Activated naive CD4-positive, alpha-beta T cell treated with anti-CD3 and anti-CD28 coated beads for 36 hours (primary cell): ENCODE results near the gene ARMC10. TPM values are rescaled to one million over a fixed set of nuclear protein-coding genes. Genes with fewer than 3 reads are reported as not detected.
"Not testable (repeated sequence)": the region's sequence is repeated elsewhere in the genome, so short reads cannot be mapped to it uniquely, and the experiment has no call there.

Experiments
- CTCF ChIA-PET: fragments of 350-600 bp; sonication (Branson Sonifier 250); formaldehyde crosslinking; loops from one replicate; lab custom pipeline; 2021; ENCODE audit warnings: antibody characterized with exemption; lab: Charles Lee
- DNase-seq: peaks from one replicate; pipeline ENCODE4 v3.0.0-alpha.2; 2020
- H3K27ac Mint-ChIP-seq: one replicate; pipeline ENCODE4 v1.8.0; 2021; ENCODE audit warnings: mild to moderate bottlenecking, mixed read lengths
- H3K27me3 Mint-ChIP-seq: one replicate; pipeline ENCODE4 v1.8.0; 2021; ENCODE audit warnings: low read depth, mixed read lengths
- H3K36me3 Mint-ChIP-seq: one replicate; pipeline ENCODE4 v1.8.0; 2021; ENCODE audit warnings: low read depth, mixed read lengths
- H3K4me1 Mint-ChIP-seq: one replicate; pipeline ENCODE4 v1.8.0; 2021; ENCODE audit warnings: low read depth, mixed read lengths
- H3K4me3 Mint-ChIP-seq: one replicate; pipeline ENCODE4 v1.8.0; 2021; ENCODE audit warnings: mild to moderate bottlenecking, moderate library complexity, mixed read lengths
- H3K9me3 Mint-ChIP-seq: one replicate; pipeline ENCODE4 v1.8.0; 2021; ENCODE audit warnings: mixed read lengths
- intact Hi-C: fragments of 100-400 bp; cut with micrococcal nuclease; formaldehyde crosslinking; loops from one replicate; pipeline ENCODE4 v1.15.1; 2023
- total RNA-seq, 2 experiments: library from RNA; stranded (reverse); gene quantifications; one replicate each; pipeline ENCODE4 v1.2.3, GENCODE V29; 2021

Gene ARMC10
- total RNA-seq: 10 to 100 TPM; 46.6 to 50.5 TPM

DNA sequence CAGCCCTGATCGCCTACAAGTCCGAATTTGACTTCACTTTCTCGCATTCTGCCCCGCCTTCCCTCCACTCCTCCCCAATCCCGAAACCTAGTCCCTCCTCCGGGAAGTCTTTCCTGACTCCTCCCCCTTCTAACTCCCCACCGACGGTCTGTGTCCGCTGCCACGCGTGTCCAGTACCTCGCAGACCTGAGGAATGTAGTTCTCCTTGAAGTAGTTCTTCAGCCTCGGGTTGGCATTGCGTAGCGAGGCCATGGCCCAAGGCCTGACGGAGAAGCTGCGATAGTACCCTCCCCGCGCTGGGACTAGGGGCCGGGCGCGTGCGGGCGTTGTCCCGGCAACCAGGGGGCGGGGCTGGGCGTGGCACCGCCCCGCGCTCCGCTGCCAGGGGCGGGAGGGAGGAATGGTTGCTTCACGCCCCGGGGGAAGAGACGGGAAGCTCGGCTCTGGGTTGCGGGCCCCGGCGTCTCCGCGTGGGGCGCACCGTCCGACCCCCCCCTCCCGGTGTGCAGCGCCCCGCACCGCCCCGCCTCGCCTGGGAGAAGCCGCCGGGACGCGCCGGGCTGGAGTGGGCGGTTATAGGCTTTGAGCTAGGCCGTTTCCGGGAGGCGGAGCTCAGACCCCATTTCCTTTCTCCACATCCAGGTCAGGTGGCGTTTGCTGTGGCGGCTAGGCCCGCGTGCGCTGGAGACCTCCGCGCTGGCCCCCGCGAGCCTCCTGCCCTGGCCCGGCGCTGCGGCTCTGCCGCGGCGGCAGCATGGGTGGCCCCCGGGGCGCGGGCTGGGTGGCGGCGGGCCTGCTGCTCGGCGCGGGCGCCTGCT lies at the start of gene ARMC10, which contains the start of gene FBXL13:
Gene ARMC10 (plus strand): TSS at position 622 of the 818 bp plus-strand sequence. CDS start 133 bp downstream, at position 755.
Gene FBXL13 (minus strand): TSS at position 278 of the 818 bp plus-strand sequence.
- peaks cover 11% of the 10 kb centered on the region for H3K36me3 Mint-ChIP-seq
- intact Hi-C loops: loop anchor here (1.0 to 10.0 kb wide), 7 partner anchors 75 to 1130 kb away; partner anchors contain the start of genes DNAJC2, FAM185A, NAPEPLD and ORC5
- H3K4me3 Mint-ChIP-seq: peak within 1 kb of the TSS; percentile 91
- peak; percentile 92 for DNase-seq
- H3K27me3 Mint-ChIP-seq: no peaks in the 10 kb centered on the region
- peak within 1 kb of the TSS; percentile 90 for H3K27ac Mint-ChIP-seq
- no peaks in the 10 kb centered on the region for H3K9me3 Mint-ChIP-seq
- CTCF ChIA-PET: interaction anchor here (0.5 to 1.5 kb wide), 6 partner anchors 13 to 326 kb away, joined by 3 to 4 read pairs (median 3); no protein-coding TSS in a partner anchor
- peaks cover 40% of the 10 kb centered on the region for H3K4me1 Mint-ChIP-seq

- CTCF ChIA-PET: no interaction called here
- H3K9me3 Mint-ChIP-seq: peaks cover 11% of the 10 kb centered on the region
- no peaks in the 10 kb centered on the region for H3K27me3 Mint-ChIP-seq
- peaks cover 10% of the 10 kb centered on the region for H3K36me3 Mint-ChIP-seq
- intact Hi-C loops: no loop called here
- no peak overlapping the region for H3K27ac Mint-ChIP-seq
- no peaks in the 10 kb centered on the region for H3K4me1 Mint-ChIP-seq
- no peak for DNase-seq
- no peak overlapping the region for H3K4me3 Mint-ChIP-seq
These were observed 49.6 kb upstream of the ARMC10 start for GRCh38 chr7:103025341-103025740.

DNA sequence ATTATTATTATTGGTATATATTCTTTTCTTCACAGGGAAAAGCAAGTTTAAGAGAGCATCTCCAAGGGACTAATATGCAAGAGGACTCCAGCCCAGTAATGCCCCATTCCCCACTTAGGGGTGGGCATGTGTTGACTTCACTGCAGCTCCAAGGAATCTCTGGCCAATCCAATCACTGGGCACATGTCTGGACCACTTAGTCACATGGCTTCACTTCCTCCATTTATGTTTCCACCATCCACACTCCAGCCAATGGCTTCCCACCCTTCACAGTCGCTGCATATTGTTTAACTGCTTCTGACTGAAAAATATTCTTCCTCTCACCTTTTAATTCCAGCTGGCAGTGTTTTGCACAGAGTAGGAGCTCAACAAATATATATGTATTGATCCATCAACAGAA lies 43.9 kb upstream of the ARMC10 start:
- Mint-ChIP-seq H3K4me3 (no peak overlapping the region), H3K9me3 (no peaks in the 10 kb centered on the region), H3K4me1 (no peaks in the 10 kb centered on the region), H3K27ac (no peak overlapping the region), H3K27me3 (no peaks in the 10 kb centered on the region), H3K36me3 (no peaks in the 10 kb centered on the region)
- intact Hi-C loops: no loop called here
- CTCF ChIA-PET: no interaction called here
- DNase-seq: no peak

- Mint-ChIP-seq H3K27ac (no peak overlapping the region), H3K9me3 (no peaks in the 10 kb centered on the region), H3K27me3 (no peaks in the 10 kb centered on the region), H3K36me3 (no peaks in the 10 kb centered on the region), H3K4me3 (no peak overlapping the region), H3K4me1 (no peaks in the 10 kb centered on the region)
- DNase-seq: no peak
- intact Hi-C loops: no loop called here
- CTCF ChIA-PET: interaction anchor here (0.9 kb wide), 1 partner anchor 34 kb away, joined by 3 read pairs; no protein-coding TSS in a partner anchor
These were observed 43.2 kb upstream of the ARMC10 start for GRCh38 chr7:103031781-103032180.

DNA sequence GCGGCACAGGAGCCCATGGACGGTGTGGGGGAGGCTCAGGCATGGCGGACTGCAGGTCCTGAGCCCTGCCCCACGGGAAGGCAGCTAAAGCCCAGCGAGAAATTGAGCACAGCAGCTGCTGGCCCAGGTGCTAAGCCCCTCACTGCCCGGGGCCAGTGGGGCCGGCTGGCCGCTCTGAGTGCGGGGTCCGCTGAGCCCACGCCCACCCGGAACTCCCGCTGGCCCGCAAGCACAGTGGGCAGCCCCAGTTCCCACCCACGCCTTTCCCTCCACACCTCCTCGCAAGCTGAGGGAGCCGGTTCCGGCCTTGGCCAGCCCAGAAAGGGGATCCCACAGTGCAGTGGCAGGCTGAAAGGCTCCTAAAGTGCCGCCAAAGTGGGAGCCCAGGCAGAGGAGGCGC lies 40.6 kb upstream of the ARMC10 start:
- H3K9me3 Mint-ChIP-seq, H3K36me3 Mint-ChIP-seq, H3K4me3 Mint-ChIP-seq, intact Hi-C loops, CTCF ChIA-PET, H3K27me3 Mint-ChIP-seq, H3K4me1 Mint-ChIP-seq, H3K27ac Mint-ChIP-seq, DNase-seq: not testable (repeated sequence)

GRCh38 chr7:103037476-103037822 lies 37.5 kb upstream of the ARMC10 start:
- Mint-ChIP-seq H3K36me3 (no peaks in the 10 kb centered on the region), H3K9me3 (no peaks in the 10 kb centered on the region), H3K4me1 (no peaks in the 10 kb centered on the region), H3K27me3 (peaks cover 2% of the 10 kb centered on the region), H3K27ac (no peak overlapping the region), H3K4me3 (no peak overlapping the region)
- DNase-seq: no peak
- intact Hi-C loops: no loop called here
- CTCF ChIA-PET: no interaction called here

DNA sequence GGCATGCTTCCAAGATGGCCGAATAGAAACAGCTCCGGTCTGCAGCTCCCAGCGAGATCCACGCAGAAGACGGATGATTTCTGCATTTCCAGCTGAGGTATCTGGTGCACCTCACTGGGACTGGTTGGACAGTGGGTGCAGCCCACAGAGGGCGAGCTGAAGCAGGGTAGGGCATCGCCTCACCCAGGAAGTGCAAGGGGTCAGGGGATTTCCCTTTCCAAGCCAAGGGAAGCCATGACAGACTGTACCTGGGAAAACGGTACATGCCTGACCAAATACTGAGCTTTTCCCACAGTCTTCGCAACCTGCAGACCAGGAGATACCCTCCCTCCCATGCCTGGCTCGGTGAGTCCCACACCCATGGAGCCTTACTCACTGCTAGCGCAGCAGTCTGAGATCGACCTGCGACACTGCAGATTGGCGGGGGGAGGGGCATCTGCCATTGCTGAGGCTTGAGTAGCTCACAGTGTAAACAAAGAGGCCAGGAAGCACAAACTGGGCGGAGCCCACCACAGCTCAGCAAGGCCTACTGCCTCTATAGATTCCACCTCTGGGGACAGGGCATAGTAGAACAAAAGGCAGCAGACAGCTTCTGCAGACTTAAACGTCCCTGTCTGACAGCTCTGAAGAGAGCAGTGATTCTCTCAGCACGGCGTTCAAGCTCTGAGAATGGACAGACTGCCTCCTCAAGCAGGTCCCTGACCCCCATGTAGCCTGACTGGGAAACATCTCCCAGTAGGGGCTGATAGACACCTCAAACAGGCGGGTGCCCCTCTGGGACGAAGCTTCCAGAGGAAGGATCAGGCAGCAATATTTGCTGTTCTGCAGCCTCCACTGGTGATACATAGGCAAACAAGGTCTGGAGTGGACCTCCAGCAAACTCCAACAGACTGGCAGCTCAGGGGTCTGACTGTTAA lies 36.9 kb upstream of the ARMC10 start:
- H3K9me3 Mint-ChIP-seq, H3K4me3 Mint-ChIP-seq, H3K27me3 Mint-ChIP-seq, DNase-seq, H3K36me3 Mint-ChIP-seq, H3K4me1 Mint-ChIP-seq, H3K27ac Mint-ChIP-seq, intact Hi-C loops: not testable (repeated sequence)
- CTCF ChIA-PET: interaction anchor here (0.6 kb wide), 1 partner anchor 271 kb away, joined by 3 read pairs; no protein-coding TSS in a partner anchor

DNA sequence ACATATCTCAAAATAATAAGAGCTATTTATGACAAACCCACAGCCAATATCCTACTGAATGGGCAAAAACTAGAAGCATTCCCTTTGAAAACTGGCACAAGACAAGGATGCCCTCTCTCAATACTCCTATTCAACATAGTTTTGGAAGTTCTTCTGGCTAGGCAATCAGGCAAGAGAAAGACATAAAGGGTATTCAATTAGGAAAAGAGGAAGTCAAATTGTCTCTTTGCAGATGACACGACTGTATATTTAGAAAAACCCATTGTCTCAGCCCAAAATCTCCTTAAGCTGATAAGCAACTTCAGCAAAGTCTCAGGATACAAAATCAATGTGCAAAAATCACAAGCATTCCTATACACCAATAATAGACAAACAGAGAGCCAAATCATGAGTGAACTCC lies 33.1 kb upstream of the ARMC10 start:
- H3K36me3 Mint-ChIP-seq, H3K4me3 Mint-ChIP-seq, H3K27me3 Mint-ChIP-seq, intact Hi-C loops, H3K9me3 Mint-ChIP-seq, CTCF ChIA-PET, H3K4me1 Mint-ChIP-seq, H3K27ac Mint-ChIP-seq, DNase-seq: not testable (repeated sequence)

DNA sequence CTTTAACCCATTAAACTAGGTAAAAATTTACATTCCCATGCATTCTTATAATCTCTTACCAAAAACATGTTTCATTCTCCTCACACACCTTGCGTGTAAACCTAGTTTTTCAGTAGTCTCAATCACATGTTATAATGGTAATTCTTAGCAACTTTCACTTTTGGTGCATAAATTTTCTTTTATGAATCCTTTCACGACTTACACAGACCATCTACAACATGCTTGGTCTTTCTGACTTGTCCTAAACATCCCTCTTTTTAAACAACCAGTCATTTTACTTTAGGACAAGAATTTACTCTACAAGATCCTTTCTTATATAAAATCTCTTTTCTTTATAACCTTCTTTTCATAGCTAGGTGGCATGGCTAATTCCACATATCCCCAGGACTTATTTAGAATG lies 26.1 kb upstream of the ARMC10 start:
- CTCF ChIA-PET: no interaction called here
- no peak overlapping the region for H3K4me3 Mint-ChIP-seq
- no peak for DNase-seq

DNA sequence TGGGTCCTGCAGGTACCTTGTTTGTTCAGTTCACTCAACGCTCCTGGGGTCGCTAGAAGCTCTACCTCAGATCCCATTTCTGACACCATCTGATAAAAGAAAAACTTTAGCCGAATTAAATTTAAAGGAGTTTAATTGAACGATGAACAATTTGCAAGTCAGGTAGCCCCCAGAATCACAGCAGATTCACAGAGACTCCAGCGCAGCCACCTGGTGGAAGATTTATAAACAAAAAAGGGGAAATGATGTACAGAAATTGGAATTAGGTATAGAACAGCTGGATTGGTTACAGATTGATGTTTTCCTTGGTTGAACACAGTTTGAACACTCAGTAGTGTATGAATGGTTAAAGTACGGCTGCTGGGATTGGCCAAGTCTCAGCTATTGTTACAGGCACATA lies 23.4 kb upstream of the ARMC10 start:
- H3K4me1 Mint-ChIP-seq: no peaks in the 10 kb centered on the region
- CTCF ChIA-PET: interaction anchor here (1.0 kb wide), 1 partner anchor 9 kb away, joined by 4 read pairs; no protein-coding TSS in a partner anchor
- peaks cover 7% of the 10 kb centered on the region for H3K36me3 Mint-ChIP-seq
- H3K27ac Mint-ChIP-seq: no peak overlapping the region
- intact Hi-C loops: no loop called here
- no peaks in the 10 kb centered on the region for H3K27me3 Mint-ChIP-seq
- H3K4me3 Mint-ChIP-seq: no peak overlapping the region
- no peak for DNase-seq
- peaks cover 5% of the 10 kb centered on the region for H3K9me3 Mint-ChIP-seq

More for the DNA sequence above, 26.1 kb upstream of the ARMC10 start:
- Mint-ChIP-seq H3K36me3 (peaks cover 5% of the 10 kb centered on the region), H3K4me1 (no peaks in the 10 kb centered on the region), H3K27me3 (no peaks in the 10 kb centered on the region), H3K9me3 (peaks cover 6% of the 10 kb centered on the region), H3K27ac (no peak overlapping the region)
- intact Hi-C loops: no loop called here

DNA sequence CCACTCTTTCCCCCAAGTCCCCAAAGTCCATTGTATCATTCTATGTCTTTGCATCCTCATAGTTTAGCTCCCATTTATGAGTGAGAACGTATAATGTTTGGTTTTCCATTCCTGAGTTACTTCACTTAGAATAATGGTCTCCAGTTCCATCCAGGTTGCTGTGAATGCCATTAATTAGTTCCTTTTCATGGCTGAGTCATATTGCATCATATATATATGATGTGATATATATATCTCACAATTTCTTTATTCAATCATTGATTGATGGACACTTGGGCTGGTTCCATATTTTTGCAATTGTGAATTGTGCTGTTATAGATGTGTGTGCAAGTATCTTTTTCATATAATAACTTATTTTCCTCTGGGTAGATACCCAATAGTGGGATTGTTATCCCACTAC lies 18.9 kb upstream of the ARMC10 start:
- H3K4me3 Mint-ChIP-seq, H3K9me3 Mint-ChIP-seq, H3K27ac Mint-ChIP-seq, DNase-seq, H3K36me3 Mint-ChIP-seq, CTCF ChIA-PET, H3K27me3 Mint-ChIP-seq, H3K4me1 Mint-ChIP-seq: not testable (repeated sequence)
- intact Hi-C loops: loop anchor here (5.0 kb wide), 1 partner anchor 184 kb away; no protein-coding TSS in a partner anchor

DNA sequence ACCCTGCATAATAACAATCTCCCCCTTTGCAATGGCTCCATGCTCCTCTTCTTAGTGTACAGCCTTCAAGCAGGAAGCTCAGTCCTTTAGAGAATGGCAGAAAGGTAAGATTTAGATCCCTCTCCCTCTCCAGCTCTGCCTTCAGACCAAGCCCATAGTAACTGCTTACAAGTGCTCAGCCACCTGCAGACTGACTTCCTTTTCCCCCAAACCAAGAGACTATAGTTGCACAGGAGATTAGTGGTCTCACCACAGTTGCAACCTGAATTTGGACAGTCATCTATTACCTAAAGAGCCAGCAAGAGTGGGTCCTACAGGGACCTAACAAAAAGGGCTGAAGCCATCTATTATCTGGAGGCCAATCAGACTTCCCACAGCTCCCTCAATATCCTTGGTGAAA lies 16.8 kb upstream of the ARMC10 start:
- Mint-ChIP-seq H3K4me1 (no peaks in the 10 kb centered on the region), H3K27ac (no peak overlapping the region), H3K36me3 (peaks cover 2% of the 10 kb centered on the region), H3K27me3 (no peaks in the 10 kb centered on the region), H3K9me3 (no peaks in the 10 kb centered on the region), H3K4me3 (no peak overlapping the region)
- DNase-seq: no peak
- intact Hi-C loops: loop anchor here (5.0 kb wide), 1 partner anchor 186 kb away; no protein-coding TSS in a partner anchor
- CTCF ChIA-PET: no interaction called here
